HS-5 (cell line): Measurements from ENCODE around the gene DNAJA3.
"Not testable (repeated sequence)": the region's sequence is repeated elsewhere in the genome, so short reads cannot be mapped to it uniquely, and the experiment has no call there.

ENCODE experiments used
- DNase-seq: peaks from one replicate; pipeline ENCODE4 v3.0.0-alpha.2; 2012; ENCODE audit warnings: low read depth

Gene DNAJA3

GRCh38 chr16:4387781-4388180 lies 37.9 kb upstream of the DNAJA3 start:
- no peak for DNase-seq

- DNase-seq = no peak
These were observed 37.2 kb upstream of the DNAJA3 start for GRCh38 chr16:4388271-4389021.

- DNase-seq = no peak
These were observed 36.4 kb upstream of the DNAJA3 start for GRCh38 chr16:4389051-4389955.

- DNase-seq = no peak
These were observed 35.1 kb upstream of the DNAJA3 start for GRCh38 chr16:4390266-4391260.

- no peak for DNase-seq
These were observed 33.9 kb upstream of the DNAJA3 start for GRCh38 chr16:4391631-4392381.

- peak; percentile 48 for DNase-seq
These were observed 33.1 kb upstream of the DNAJA3 start for GRCh38 chr16:4392382-4393239.

GRCh38 chr16:4393240-4393600 lies 32.4 kb upstream of the DNAJA3 start:
- DNase-seq = no peak

- DNase-seq = not testable (repeated sequence)
These were observed 31.8 kb upstream of the DNAJA3 start for GRCh38 chr16:4393850-4394249.

GRCh38 chr16:4395055-4395726 lies 30.5 kb upstream of the DNAJA3 start:
- no peak for DNase-seq

GRCh38 chr16:4399001-4399730 lies 26.5 kb upstream of the DNAJA3 start:
- DNase-seq = no peak

GRCh38 chr16:4401094-4401501 lies 24.6 kb upstream of the DNAJA3 start:
- DNase-seq = no peak

- no peak for DNase-seq
These were observed 24.2 kb upstream of the DNAJA3 start for GRCh38 chr16:4401510-4401909.

GRCh38 chr16:4402439-4403132 lies 23.1 kb upstream of the DNAJA3 start:
- DNase-seq = no peak

GRCh38 chr16:4403133-4403949 lies 22.3 kb upstream of the DNAJA3 start:
- no peak for DNase-seq

GRCh38 chr16:4404247-4404966 lies 21.3 kb upstream of the DNAJA3 start:
- DNase-seq = no peak

- DNase-seq = no peak
These were observed 20.5 kb upstream of the DNAJA3 start for GRCh38 chr16:4404967-4405696.
